IPS-15b (cell line): Measurements from ENCODE around the gene ADAMTS16.

Experiments
- H3K27me3 ChIP-seq: one replicate; pipeline ENCODE4 v1.6.1; 2013; ENCODE audit warnings: low read length; ENCODE audit not compliant: control insufficient read depth, insufficient read depth
- H3K36me3 ChIP-seq: one replicate; pipeline ENCODE4 v1.6.1; 2013; ENCODE audit warnings: low read length; ENCODE audit not compliant: control insufficient read depth, insufficient read depth
- H3K4me1 ChIP-seq: one replicate; pipeline ENCODE4 v1.6.1; 2013; ENCODE audit warnings: mild to moderate bottlenecking, low read length; ENCODE audit not compliant: control insufficient read depth, insufficient read depth
- H3K4me3 ChIP-seq: one replicate; pipeline ENCODE4 v1.5.1; 2013; ENCODE audit warnings: low read depth, low read length
- H3K9ac ChIP-seq: one replicate; pipeline ENCODE4 v1.6.1; 2013; ENCODE audit warnings: low read depth, mild to moderate bottlenecking, low read length
- H3K9me3 ChIP-seq: one replicate; pipeline ENCODE4 v1.6.1; 2013; ENCODE audit warnings: mild to moderate bottlenecking, low read length; ENCODE audit not compliant: control insufficient read depth, insufficient read depth

The ADAMTS16 gene

DNA sequence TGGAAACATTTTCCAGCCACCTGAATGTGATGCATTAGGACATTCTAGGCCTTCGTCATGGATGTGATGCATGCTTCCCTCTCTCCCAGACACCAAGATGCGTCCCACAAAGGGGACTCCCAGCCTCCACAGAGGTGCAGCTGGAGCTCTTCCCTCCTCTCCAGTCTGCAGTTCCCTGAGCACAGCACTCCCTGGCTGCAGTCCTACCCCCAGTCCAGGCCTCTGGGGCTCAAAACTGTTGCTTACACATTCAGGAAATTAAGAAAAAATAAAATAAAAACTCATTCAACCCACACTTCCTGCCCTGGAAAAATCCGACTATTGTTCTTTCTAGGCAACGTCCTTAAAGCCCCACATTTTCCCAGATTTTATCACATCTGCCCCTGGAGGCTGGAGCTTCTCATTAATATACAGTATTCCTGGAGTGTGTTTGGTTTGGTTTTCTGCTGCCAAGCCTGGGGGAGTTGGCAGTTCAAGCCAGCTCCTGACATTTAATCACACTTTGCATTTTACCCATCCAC, 204.0 kb downstream of the ADAMTS16 start:
- Histone ChIP-seq H3K9me3 (no peaks in the 10 kb centered on the region), H3K9ac (no peak overlapping the region), H3K4me3 (no peak overlapping the region), H3K27me3 (no peaks in the 10 kb centered on the region), H3K4me1 (peaks cover 9% of the 10 kb centered on the region), H3K36me3 (no peaks in the 10 kb centered on the region)

DNA sequence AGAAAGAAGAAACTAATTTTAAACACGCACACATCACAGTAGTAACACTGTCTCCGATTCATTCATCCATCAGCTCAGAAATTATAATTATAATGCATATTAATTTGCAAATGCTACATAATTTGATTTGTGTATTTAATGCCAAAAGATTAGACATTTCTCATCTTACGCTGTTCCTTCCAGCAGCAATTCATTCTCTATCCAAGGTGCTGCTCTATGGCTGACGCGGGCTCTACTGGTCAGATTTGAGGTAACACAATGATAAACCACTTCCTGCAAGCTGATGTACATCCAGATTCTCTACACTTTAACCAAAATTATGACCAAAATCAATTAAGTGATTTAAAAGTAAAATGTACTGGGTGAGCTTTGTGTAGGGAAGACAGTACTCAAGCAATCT, 204.5 kb downstream of the ADAMTS16 start:
- Histone ChIP-seq H3K9ac (no peak overlapping the region), H3K9me3 (no peaks in the 10 kb centered on the region), H3K4me1 (peaks cover 9% of the 10 kb centered on the region), H3K36me3 (no peaks in the 10 kb centered on the region), H3K27me3 (no peaks in the 10 kb centered on the region), H3K4me3 (no peak overlapping the region)

DNA sequence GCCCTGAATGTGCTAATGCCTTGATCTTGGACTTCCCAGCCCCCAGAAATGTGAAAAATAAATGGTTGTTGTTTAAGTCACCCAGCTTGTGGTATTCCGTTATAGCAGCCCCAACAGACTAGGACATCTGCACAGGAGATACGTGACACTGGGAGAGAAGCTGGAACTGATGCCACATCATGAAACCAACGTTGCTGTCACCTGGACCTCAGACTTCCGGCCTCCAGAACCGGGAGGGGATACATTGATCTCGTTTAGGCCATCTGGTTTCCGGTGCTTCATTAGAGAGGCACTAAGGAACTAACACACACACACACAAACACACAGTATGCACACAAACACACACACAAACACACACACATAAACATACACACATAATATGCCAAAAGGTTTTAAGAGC, 207.3 kb downstream of the ADAMTS16 start:
- Histone ChIP-seq H3K9me3 (no peaks in the 10 kb centered on the region), H3K4me3 (no peak overlapping the region), H3K36me3 (no peaks in the 10 kb centered on the region), H3K4me1 (peaks cover 7% of the 10 kb centered on the region), H3K27me3 (no peaks in the 10 kb centered on the region), H3K9ac (no peak overlapping the region)

DNA sequence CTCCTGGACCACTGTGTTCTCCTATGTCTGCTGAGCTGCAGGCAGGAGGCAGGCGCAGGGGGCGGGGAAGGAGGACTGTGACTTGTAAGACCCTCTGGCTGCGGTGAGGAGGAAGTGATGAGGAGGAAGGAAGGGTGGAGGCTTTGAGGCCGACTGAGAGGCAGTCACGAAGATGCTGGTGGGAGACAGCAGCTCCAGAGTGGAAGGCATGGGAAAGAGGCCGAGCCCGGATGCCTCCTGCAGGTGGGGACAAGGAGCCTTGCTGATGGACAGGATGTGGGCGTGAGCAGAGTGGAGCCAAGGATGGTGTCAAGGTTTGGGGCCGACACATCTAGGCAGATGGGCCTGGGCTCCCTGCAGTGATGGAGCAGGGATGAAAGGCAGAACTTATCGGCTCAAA, 208.0 kb downstream of the ADAMTS16 start:
- H3K4me3 ChIP-seq, result no peak overlapping the region
- H3K36me3 ChIP-seq, result no peaks in the 10 kb centered on the region
- H3K4me1 ChIP-seq, result peaks cover 7% of the 10 kb centered on the region
- H3K9ac ChIP-seq, result no peak overlapping the region
- no peaks in the 10 kb centered on the region for H3K9me3 ChIP-seq
- no peaks in the 10 kb centered on the region for H3K27me3 ChIP-seq

DNA sequence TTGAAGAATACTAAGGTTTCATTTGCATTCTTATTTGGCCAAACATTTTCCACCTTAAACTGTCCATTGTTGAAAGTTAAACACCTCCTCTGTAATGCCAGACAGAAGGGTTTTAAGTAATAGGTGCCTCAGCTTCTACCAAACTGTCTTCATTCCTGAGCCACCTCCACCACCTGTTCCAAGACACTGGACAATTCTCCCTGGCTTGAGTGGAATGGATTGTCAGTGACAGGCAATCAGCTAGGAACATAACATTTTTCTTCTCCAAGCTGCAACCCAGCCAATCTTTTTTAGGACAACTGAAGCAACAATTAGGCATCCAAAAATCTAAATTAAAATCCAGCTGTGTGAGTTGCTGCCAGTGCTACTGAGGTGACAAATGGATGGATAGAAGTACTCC, 208.4 kb downstream of the ADAMTS16 start:
- no peaks in the 10 kb centered on the region for H3K36me3 ChIP-seq
- no peak overlapping the region for H3K9ac ChIP-seq
- H3K9me3 ChIP-seq, result no peaks in the 10 kb centered on the region
- peaks cover 7% of the 10 kb centered on the region for H3K4me1 ChIP-seq
- H3K4me3 ChIP-seq, result no peak overlapping the region
- no peaks in the 10 kb centered on the region for H3K27me3 ChIP-seq

DNA sequence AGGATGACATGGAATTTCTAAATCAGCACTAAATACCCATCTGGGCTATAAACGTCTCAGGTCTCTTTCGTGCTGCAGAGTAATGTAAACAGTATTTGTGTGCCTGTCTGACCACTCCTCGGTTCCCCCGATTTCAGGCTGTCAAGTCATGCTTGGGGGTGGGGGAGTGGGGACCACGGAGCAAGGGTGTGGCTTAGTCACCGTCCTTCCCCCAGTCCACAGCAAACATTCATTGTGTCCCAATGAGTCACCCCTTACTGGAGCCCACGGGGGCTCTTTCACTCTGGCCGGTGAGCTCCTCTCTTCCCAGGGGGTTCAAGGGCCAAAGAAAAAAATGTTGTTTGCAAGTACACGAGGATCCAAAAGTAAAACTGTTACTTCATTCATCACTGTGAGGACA, 210.0 kb downstream of the ADAMTS16 start:
- Histone ChIP-seq H3K4me3 (no peak overlapping the region), H3K4me1 (no peaks in the 10 kb centered on the region), H3K9ac (no peak overlapping the region), H3K9me3 (no peaks in the 10 kb centered on the region), H3K36me3 (no peaks in the 10 kb centered on the region), H3K27me3 (no peaks in the 10 kb centered on the region)

DNA sequence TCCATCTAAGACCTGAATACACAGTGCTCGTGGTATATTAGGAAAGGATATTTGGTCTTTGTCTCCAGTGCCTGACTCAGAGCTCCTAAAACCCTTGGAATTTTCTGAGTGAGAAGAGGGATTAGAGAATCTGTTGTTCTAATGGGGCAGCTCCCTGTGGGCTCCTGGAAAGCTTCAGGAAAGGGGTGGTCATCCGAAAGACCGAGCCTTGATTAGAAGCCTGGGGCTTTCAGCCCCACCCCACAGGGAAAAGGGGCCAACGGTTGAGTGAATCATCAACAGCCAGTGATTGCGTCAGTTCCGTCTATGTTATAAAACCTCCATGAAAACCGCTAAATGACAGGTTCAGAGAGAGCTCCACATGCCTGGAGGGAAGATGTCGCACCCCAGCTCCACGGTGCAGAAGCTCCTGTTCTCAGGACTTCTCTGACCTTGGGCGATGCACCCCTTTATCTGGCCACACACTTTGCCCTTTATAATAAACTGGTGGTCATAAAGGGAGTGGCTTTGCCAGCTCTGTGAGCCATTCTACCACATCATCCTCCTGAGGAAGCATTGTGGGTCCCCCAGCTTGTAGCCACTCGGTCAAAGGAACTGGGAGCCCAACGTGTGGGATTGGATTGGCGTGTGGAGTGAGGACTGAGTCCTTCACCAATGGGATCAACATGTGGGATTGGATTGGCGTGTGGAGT, 211.3 kb downstream of the ADAMTS16 start:
- Histone ChIP-seq H3K4me1 (no peaks in the 10 kb centered on the region), H3K9ac (no peak overlapping the region), H3K9me3 (no peaks in the 10 kb centered on the region), H3K27me3 (no peaks in the 10 kb centered on the region), H3K4me3 (no peak overlapping the region), H3K36me3 (no peaks in the 10 kb centered on the region)

DNA sequence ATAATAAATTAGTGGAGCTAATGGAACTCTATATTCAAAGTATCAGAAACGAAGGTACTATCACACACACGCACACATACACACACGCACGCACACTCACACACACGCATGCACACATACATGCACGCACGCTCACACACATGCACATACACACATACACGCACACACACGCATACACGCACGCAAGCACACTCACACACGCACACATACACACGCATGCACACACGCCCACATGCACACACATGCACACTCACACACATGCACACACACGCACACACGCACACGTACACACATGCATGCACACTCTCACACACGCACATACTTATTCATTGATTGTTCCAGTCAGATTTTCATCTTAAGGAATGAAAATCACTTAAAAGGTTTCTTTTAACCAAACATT, 212.5 kb downstream of the ADAMTS16 start:
- no peaks in the 10 kb centered on the region for H3K27me3 ChIP-seq
- H3K4me3 ChIP-seq, result no peak overlapping the region
- H3K36me3 ChIP-seq, result no peaks in the 10 kb centered on the region
- H3K4me1 ChIP-seq, result no peaks in the 10 kb centered on the region
- no peaks in the 10 kb centered on the region for H3K9me3 ChIP-seq
- no peak overlapping the region for H3K9ac ChIP-seq

DNA sequence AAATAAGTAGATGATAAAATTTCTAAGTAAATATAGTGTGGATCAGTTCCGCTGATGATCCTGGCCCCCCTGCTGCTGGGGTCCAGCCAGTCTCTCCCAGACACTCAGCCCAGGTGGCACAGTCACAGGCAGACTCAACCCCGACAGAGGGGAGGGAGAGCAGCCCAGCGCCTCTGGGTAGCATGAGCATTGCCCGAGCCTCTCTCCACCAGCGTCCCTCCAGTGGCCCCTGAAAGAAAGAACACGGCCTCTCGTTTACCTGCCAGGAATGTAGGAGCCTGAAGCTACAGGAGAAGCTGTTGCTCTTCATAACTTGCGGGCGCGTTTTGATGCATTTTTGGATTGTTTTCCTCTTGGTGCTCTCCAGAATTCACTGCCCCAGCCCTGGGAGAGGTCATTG, 213.6 kb downstream of the ADAMTS16 start:
- Histone ChIP-seq H3K9ac (no peak overlapping the region), H3K4me3 (no peak overlapping the region), H3K27me3 (no peaks in the 10 kb centered on the region), H3K4me1 (no peaks in the 10 kb centered on the region), H3K9me3 (no peaks in the 10 kb centered on the region), H3K36me3 (no peaks in the 10 kb centered on the region)

DNA sequence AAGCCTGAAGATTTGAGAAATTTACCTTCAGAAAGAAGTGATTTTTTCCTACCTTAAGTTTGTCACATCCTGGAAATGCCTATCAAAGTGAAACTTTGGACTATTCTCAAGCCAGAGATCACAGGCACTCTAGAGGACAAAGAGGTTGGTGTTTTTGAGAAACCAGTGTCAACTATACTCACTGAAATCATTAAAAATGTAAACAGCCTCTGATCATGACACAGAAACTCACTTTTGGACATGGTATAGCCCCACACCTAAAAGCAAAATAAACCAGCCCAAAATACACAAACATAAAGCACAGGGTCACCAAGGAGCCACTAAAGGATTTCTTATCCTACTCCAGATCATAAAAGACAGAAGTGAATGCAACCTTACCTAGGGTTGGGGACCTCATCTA, 216.6 kb downstream of the ADAMTS16 start:
- H3K27me3 ChIP-seq, result no peaks in the 10 kb centered on the region
- H3K9ac ChIP-seq, result no peak overlapping the region
- H3K9me3 ChIP-seq, result no peaks in the 10 kb centered on the region
- no peak overlapping the region for H3K4me3 ChIP-seq
- no peaks in the 10 kb centered on the region for H3K4me1 ChIP-seq
- H3K36me3 ChIP-seq, result no peaks in the 10 kb centered on the region

DNA sequence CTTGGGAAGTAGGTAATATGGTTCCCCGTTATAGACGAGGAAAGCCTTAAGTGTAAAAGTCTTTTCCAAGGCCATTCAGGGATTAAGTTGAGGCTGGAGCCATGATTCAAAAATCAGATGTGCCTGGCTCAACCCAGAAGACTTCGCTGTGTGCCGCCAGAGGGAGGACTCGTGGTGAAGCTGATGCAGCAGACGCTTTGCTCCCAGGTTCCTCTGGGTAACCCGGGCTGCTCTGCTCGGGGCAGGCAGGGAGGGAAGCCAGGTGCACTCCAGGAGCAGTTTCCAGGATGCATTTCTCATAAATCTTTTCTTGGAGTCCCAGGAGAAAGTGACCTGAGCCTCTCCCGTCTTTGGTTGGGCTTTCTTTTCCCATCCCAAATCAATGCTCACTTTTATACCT, 219.5 kb downstream of the ADAMTS16 start:
- no peaks in the 10 kb centered on the region for H3K36me3 ChIP-seq
- H3K9ac ChIP-seq, result no peak overlapping the region
- no peaks in the 10 kb centered on the region for H3K27me3 ChIP-seq
- H3K4me3 ChIP-seq, result no peak overlapping the region
- H3K9me3 ChIP-seq, result no peaks in the 10 kb centered on the region
- no peaks in the 10 kb centered on the region for H3K4me1 ChIP-seq

DNA sequence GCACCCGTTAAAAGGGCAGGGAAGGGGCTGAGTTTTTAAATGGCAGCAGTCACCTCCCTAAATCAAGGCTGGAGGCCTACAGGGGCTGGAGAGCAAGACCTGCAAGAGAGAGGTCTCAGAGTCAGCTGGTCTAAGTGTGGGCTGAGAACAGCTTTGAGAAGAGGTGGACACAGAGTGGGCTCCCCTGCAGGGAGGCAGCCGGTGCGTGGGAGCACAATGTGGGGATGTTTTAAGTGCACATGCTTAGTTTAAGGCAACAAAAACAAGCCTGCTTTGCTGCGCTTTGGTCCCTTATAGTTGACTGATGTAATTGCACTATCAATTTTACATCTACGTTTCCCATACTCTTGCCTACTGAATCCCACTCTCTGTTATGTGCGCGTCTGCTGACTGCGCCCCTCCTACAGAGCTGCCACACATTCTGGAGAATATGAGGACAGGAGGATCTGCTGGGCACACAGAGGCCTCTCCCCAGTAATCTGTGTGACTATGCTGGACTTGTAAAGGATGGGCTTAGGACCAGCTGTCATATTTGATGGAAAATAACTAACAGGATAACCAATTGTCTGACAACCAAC, 220.3 kb downstream of the ADAMTS16 start:
- H3K9me3 ChIP-seq, result no peaks in the 10 kb centered on the region
- H3K36me3 ChIP-seq, result no peaks in the 10 kb centered on the region
- H3K4me1 ChIP-seq, result no peaks in the 10 kb centered on the region
- no peak overlapping the region for H3K9ac ChIP-seq
- H3K4me3 ChIP-seq, result no peak overlapping the region
- no peaks in the 10 kb centered on the region for H3K27me3 ChIP-seq
